Measurements from ENCODE around the gene S100A11.

Gene S100A11

GRCh38 chr1:151985270-151985669 lies 51.5 kb downstream of the S100A11 start:
- H3K4me3 ChIP-seq (ENCODE audit: low read depth, low read length) = no peak overlapping the region
- H3K9ac ChIP-seq (ENCODE audit: low read length) = no peak overlapping the region
- peaks cover 35% of the 10 kb centered on the region for H3K4me1 ChIP-seq (ENCODE audit: control insufficient read depth, insufficient read depth, low read length)

GRCh38 chr1:151984313-151984956 lies 52.4 kb downstream of the S100A11 start:
- H3K36me3 ChIP-seq (ENCODE audit: control insufficient read depth, insufficient read depth, low read length) = peaks cover 58% of the 10 kb centered on the region
- peaks cover 32% of the 10 kb centered on the region for H3K4me1 ChIP-seq (ENCODE audit: control insufficient read depth, insufficient read depth, low read length)
- H3K27ac ChIP-seq (ENCODE audit: low read depth, low read length) = no peak overlapping the region

More at GRCh38 chr1:151985270-151985669, 51.5 kb downstream of the S100A11 start:
- Histone ChIP-seq H3K27ac (ENCODE audit: low read depth, low read length) (no peak overlapping the region), H3K36me3 (ENCODE audit: control insufficient read depth, insufficient read depth, low read length) (peaks cover 61% of the 10 kb centered on the region), H3K27me3 (ENCODE audit: control insufficient read depth, insufficient read depth, low read length) (no peaks in the 10 kb centered on the region), H3K9me3 (ENCODE audit: control insufficient read depth, insufficient read depth, low read depth, low read length) (no peaks in the 10 kb centered on the region)

More at GRCh38 chr1:151984313-151984956, 52.4 kb downstream of the S100A11 start:
- no peak overlapping the region for H3K9ac ChIP-seq (ENCODE audit: low read length)
- no peaks in the 10 kb centered on the region for H3K27me3 ChIP-seq (ENCODE audit: control insufficient read depth, insufficient read depth, low read length)
- H3K4me3 ChIP-seq (ENCODE audit: low read depth, low read length) = no peak overlapping the region
- H3K9me3 ChIP-seq (ENCODE audit: control insufficient read depth, insufficient read depth, low read depth, low read length) = no peaks in the 10 kb centered on the region
